Measurements from ENCODE around the gene GRAMD4.

The GRAMD4 gene

DNA sequence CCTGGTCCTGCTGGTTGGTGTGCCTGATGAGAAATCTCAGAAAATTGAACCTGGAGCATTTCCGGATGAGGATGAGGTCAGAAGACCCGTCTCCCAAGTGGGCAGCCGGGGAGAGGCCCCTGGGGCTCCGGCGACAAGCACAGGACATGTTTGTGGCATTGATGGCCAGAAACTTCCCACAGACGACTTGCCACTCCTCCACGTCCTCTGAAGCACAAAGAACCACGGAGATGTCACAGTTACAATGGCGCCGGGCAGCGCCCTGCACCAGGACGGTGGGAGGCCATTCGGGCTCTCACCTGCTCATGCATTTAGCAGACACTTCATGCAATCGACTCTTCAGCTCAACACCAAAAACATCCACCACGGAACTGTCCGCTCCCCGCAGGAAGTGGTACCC lies 71.4 kb downstream of the GRAMD4 start:
- Histone ChIP-seq H3K4me1 (ENCODE audit: insufficient read depth, low read length) (no peaks in the 10 kb centered on the region), H3K36me3 (ENCODE audit: insufficient read depth, low read length) (peaks cover 71% of the 10 kb centered on the region)

GRCh38 chr22:46693634-46694415 lies 73.6 kb downstream of the GRAMD4 start:
- H3K9me3 ChIP-seq (ENCODE audit: insufficient read depth, low read depth, low read length) = no peaks in the 10 kb centered on the region
- H3K27ac ChIP-seq (ENCODE audit: low read depth, low read length) = no peak overlapping the region
- H3K4me1 ChIP-seq (ENCODE audit: insufficient read depth, low read length) = no peaks in the 10 kb centered on the region
- no peak overlapping the region for H3K4me3 ChIP-seq (ENCODE audit: low read length)
- no peak overlapping the region for H3K9ac ChIP-seq (ENCODE audit: low read depth, low read length)
- H3K36me3 ChIP-seq (ENCODE audit: insufficient read depth, low read length) = peaks cover 74% of the 10 kb centered on the region
- 88% methylated on average over 17 of the region's 17 CpGs for WGBS
- no peaks in the 10 kb centered on the region for H3K27me3 ChIP-seq (ENCODE audit: insufficient read depth, low read length)

More for the DNA sequence above, 71.4 kb downstream of the GRAMD4 start:
- no peaks in the 10 kb centered on the region for H3K27me3 ChIP-seq (ENCODE audit: insufficient read depth, low read length)
- no peak overlapping the region for H3K4me3 ChIP-seq (ENCODE audit: low read length)
- no peaks in the 10 kb centered on the region for H3K9me3 ChIP-seq (ENCODE audit: insufficient read depth, low read depth, low read length)
- no peak overlapping the region for H3K27ac ChIP-seq (ENCODE audit: low read depth, low read length)
- H3K9ac ChIP-seq (ENCODE audit: low read depth, low read length) = no peak overlapping the region
- WGBS = 97% methylated on average over 17 of the region's 17 CpGs

DNA sequence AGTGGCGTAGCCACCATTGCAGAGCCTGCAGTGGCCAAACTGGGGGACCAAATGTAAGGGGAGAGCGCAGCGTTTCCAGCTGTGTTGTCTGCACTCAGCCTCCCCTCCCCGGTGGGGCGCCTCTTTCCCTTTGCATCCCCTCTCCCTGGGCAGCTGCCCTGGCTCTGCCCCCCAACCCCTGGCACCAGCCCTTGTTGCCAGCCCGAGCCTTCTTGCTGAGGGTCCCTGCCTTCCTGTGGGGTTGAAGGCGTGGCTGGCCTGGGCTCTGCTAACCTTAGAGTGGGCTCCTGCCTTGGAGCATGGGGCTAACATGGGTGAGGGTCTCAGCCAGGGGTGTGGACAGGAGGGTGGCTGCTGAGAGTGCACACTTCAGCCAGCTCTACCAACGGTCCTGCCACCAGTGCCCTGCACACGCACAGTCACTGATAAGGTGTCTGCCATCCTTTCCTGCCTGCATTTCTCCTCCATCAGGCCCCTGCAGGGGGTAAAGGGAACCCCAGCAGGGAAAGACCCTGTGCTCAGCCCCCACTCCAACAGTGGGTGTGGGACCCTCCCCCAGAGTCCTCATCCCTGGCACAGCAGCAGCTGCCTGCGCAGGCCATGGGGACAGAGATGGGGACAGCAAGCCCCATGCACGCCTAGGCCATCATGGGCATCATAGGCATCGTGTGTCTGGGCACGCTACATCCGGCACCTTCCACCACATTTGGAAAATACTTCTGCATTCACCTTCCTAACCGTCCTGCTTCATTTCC lies 74.4 kb downstream of the GRAMD4 start:
- 95% methylated on average over 15 of the region's 15 CpGs for WGBS
- no peaks in the 10 kb centered on the region for H3K27me3 ChIP-seq (ENCODE audit: insufficient read depth, low read length)
- no peaks in the 10 kb centered on the region for H3K4me1 ChIP-seq (ENCODE audit: insufficient read depth, low read length)
- no peak overlapping the region for H3K27ac ChIP-seq (ENCODE audit: low read depth, low read length)
- H3K36me3 ChIP-seq (ENCODE audit: insufficient read depth, low read length) = peaks cover 82% of the 10 kb centered on the region
- no peak overlapping the region for H3K4me3 ChIP-seq (ENCODE audit: low read length)
- no peak overlapping the region for H3K9ac ChIP-seq (ENCODE audit: low read depth, low read length)
- no peaks in the 10 kb centered on the region for H3K9me3 ChIP-seq (ENCODE audit: insufficient read depth, low read depth, low read length)

GRCh38 chr22:46695346-46696228 lies 75.4 kb downstream of the GRAMD4 start:
- WGBS = 92% methylated on average over 25 of the region's 25 CpGs

DNA sequence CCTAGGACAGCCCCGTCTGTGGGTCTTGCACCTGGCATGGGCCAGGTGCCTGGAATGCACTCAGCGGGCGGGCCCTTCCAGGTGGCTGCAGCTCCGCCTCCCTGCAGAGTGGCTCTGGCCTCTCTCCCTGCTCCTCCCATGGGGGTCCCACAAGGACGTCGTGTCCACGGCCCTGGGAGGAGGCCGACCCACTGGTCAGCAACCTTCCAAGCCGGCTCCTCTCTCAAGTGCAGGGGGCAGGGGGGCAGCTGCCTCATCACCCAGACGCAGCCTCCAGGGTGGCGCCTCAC lies 76.0 kb downstream of the GRAMD4 start:
- Histone ChIP-seq H3K4me3 (ENCODE audit: low read length) (no peak overlapping the region), H3K4me1 (ENCODE audit: insufficient read depth, low read length) (no peaks in the 10 kb centered on the region), H3K36me3 (ENCODE audit: insufficient read depth, low read length) (peaks cover 82% of the 10 kb centered on the region), H3K27me3 (ENCODE audit: insufficient read depth, low read length) (no peaks in the 10 kb centered on the region), H3K27ac (ENCODE audit: low read depth, low read length) (no peak overlapping the region), H3K9me3 (ENCODE audit: insufficient read depth, low read depth, low read length) (no peaks in the 10 kb centered on the region), H3K9ac (ENCODE audit: low read depth, low read length) (no peak overlapping the region)
- 94% methylated on average over 11 of the region's 11 CpGs for WGBS

More at GRCh38 chr22:46695346-46696228, 75.4 kb downstream of the GRAMD4 start:
- H3K9ac ChIP-seq (ENCODE audit: low read depth, low read length) = no peak overlapping the region
- no peaks in the 10 kb centered on the region for H3K9me3 ChIP-seq (ENCODE audit: insufficient read depth, low read depth, low read length)
- no peaks in the 10 kb centered on the region for H3K4me1 ChIP-seq (ENCODE audit: insufficient read depth, low read length)
- peaks cover 81% of the 10 kb centered on the region for H3K36me3 ChIP-seq (ENCODE audit: insufficient read depth, low read length)
- no peak overlapping the region for H3K27ac ChIP-seq (ENCODE audit: low read depth, low read length)
- H3K27me3 ChIP-seq (ENCODE audit: insufficient read depth, low read length) = no peaks in the 10 kb centered on the region
- no peak overlapping the region for H3K4me3 ChIP-seq (ENCODE audit: low read length)

GRCh38 chr22:46696614-46697013 lies 76.4 kb downstream of the GRAMD4 start:
- H3K36me3 ChIP-seq (ENCODE audit: insufficient read depth, low read length) = peaks cover 82% of the 10 kb centered on the region
- H3K4me3 ChIP-seq (ENCODE audit: low read length) = no peak overlapping the region
- 96% methylated on average over 10 of the region's 10 CpGs for WGBS
- H3K27me3 ChIP-seq (ENCODE audit: insufficient read depth, low read length) = no peaks in the 10 kb centered on the region
- H3K4me1 ChIP-seq (ENCODE audit: insufficient read depth, low read length) = no peaks in the 10 kb centered on the region
- no peak overlapping the region for H3K27ac ChIP-seq (ENCODE audit: low read depth, low read length)
- H3K9ac ChIP-seq (ENCODE audit: low read depth, low read length) = no peak overlapping the region
- no peaks in the 10 kb centered on the region for H3K9me3 ChIP-seq (ENCODE audit: insufficient read depth, low read depth, low read length)

GRCh38 chr22:46697811-46698515 lies 77.8 kb downstream of the GRAMD4 start:
- Histone ChIP-seq H3K27ac (ENCODE audit: low read depth, low read length) (no peak overlapping the region), H3K9ac (ENCODE audit: low read depth, low read length) (no peak overlapping the region), H3K27me3 (ENCODE audit: insufficient read depth, low read length) (no peaks in the 10 kb centered on the region), H3K36me3 (ENCODE audit: insufficient read depth, low read length) (peaks cover 81% of the 10 kb centered on the region), H3K9me3 (ENCODE audit: insufficient read depth, low read depth, low read length) (no peaks in the 10 kb centered on the region), H3K4me1 (ENCODE audit: insufficient read depth, low read length) (no peaks in the 10 kb centered on the region), H3K4me3 (ENCODE audit: low read length) (no peak overlapping the region)
- 96% methylated on average over 24 of the region's 24 CpGs for WGBS

DNA sequence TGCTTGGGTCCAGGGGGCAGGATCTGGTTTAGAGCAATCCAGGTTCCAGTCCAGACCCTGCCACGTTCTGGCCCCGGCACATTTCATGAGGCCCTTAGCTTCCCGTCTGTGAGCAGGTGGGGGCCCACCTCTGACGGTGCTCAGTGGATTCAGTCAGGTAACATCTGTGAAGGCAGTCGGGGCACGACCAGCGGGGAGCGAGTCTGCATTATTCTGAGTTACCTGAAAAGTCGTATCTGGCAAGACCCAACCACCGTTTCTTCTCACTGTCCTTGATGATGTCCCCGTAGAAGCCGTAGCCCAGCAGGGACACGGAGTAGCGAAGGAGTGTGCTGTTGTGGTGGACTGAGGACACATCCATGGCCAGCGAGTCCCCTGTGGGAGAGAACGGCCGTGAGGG lies 78.9 kb downstream of the GRAMD4 start:
- Histone ChIP-seq H3K27ac (ENCODE audit: low read depth, low read length) (no peak overlapping the region), H3K4me3 (ENCODE audit: low read length) (no peak overlapping the region), H3K27me3 (ENCODE audit: insufficient read depth, low read length) (no peaks in the 10 kb centered on the region), H3K9ac (ENCODE audit: low read depth, low read length) (no peak overlapping the region), H3K36me3 (ENCODE audit: insufficient read depth, low read length) (peaks cover 73% of the 10 kb centered on the region), H3K9me3 (ENCODE audit: insufficient read depth, low read depth, low read length) (no peaks in the 10 kb centered on the region), H3K4me1 (ENCODE audit: insufficient read depth, low read length) (no peaks in the 10 kb centered on the region)
- whole genome bisulfite sequencing = 97% methylated on average over 17 of the region's 17 CpGs

- Histone ChIP-seq H3K36me3 (ENCODE audit: insufficient read depth, low read length) (peaks cover 61% of the 10 kb centered on the region), H3K27me3 (ENCODE audit: insufficient read depth, low read length) (no peaks in the 10 kb centered on the region), H3K27ac (ENCODE audit: low read depth, low read length) (no peak overlapping the region), H3K9me3 (ENCODE audit: insufficient read depth, low read depth, low read length) (no peaks in the 10 kb centered on the region), H3K9ac (ENCODE audit: low read depth, low read length) (no peak overlapping the region), H3K4me1 (ENCODE audit: insufficient read depth, low read length) (no peaks in the 10 kb centered on the region), H3K4me3 (ENCODE audit: low read length) (no peak overlapping the region)
- 93% methylated on average over 33 of the region's 33 CpGs for WGBS
Observed at GRCh38 chr22:46701262-46701661, 81.1 kb downstream of the GRAMD4 start.

DNA sequence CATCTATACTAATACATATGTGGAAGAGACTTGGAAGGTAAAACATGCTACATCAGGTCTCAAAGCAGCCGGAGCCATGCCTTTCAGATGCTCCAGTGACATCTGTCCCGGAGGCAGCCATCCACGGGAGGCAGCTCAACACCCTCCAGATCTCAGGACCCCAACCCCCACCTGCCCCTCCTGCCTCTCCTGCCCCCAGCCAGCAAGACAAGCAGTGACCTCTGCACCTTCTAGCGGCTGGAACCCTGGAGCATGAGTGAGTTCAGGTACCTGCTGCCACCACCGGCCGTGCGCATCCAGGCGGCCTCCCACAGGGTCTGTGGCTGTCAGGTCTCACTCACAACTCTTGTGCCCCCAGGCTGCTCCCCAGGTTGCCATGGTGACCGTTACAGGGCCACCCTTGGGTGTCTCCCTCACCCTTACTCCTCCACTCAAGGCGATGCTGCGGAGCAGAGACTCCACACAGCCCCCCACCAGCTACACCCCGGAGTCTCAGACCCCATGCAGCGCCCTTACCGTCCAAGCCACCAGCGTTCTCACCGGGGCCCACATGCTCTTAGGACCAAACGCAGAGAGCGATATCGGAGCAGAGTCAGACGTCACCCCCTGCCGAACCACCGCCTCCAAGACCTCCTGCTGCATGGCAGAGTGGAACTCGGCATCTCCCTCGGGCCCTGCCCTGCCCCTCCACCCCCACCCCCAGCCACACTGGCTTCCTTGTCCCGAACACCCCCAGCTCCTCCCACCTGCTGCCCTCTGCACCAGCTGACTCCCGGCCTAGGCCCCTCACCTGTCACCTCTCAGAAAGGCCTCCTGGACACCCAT lies 83.2 kb downstream of the GRAMD4 start:
- Histone ChIP-seq H3K4me3 (ENCODE audit: low read length) (no peak overlapping the region), H3K9me3 (ENCODE audit: insufficient read depth, low read depth, low read length) (no peaks in the 10 kb centered on the region), H3K27ac (ENCODE audit: low read depth, low read length) (no peak overlapping the region), H3K27me3 (ENCODE audit: insufficient read depth, low read length) (no peaks in the 10 kb centered on the region), H3K4me1 (ENCODE audit: insufficient read depth, low read length) (no peaks in the 10 kb centered on the region), H3K36me3 (ENCODE audit: insufficient read depth, low read length) (peaks cover 65% of the 10 kb centered on the region), H3K9ac (ENCODE audit: low read depth, low read length) (no peak overlapping the region)
- 92% methylated on average over 26 of the region's 26 CpGs for WGBS
